Activated naive CD8-positive, alpha-beta T cell treated with anti-CD3 and anti-CD28 coated beads, Interleukin-2, amount 50 U/mL, for 24 hours (primary cell): ENCODE measurements around the gene AP1B1.

Source experiments
- ATAC-seq: fragments of 150-1000 bp; cut with Tn5 transposase; one replicate; pipeline ENCODE4 v1.10.0; 2021
- DNase-seq: peaks from one replicate; pipeline ENCODE4 v3.0.0; 2021
- H3K27ac Mint-ChIP-seq: one replicate; pipeline ENCODE4 v1.8.0; 2021; ENCODE audit warnings: mild to moderate bottlenecking, mixed read lengths
- H3K27me3 Mint-ChIP-seq: one replicate; pipeline ENCODE4 v1.8.0; 2021; ENCODE audit warnings: mixed read lengths
- H3K36me3 Mint-ChIP-seq: one replicate; pipeline ENCODE4 v1.8.0; 2021; ENCODE audit warnings: low read depth, mixed read lengths
- H3K4me1 Mint-ChIP-seq: one replicate; pipeline ENCODE4 v1.8.0; 2021; ENCODE audit warnings: mixed read lengths
- H3K4me3 Mint-ChIP-seq: one replicate; pipeline ENCODE4 v1.8.0; 2021; ENCODE audit warnings: mild to moderate bottlenecking, moderate library complexity, mixed read lengths
- H3K9me3 Mint-ChIP-seq: one replicate; pipeline ENCODE4 v1.8.0; 2021; ENCODE audit warnings: mixed read lengths

AP1B1 gene

DNA sequence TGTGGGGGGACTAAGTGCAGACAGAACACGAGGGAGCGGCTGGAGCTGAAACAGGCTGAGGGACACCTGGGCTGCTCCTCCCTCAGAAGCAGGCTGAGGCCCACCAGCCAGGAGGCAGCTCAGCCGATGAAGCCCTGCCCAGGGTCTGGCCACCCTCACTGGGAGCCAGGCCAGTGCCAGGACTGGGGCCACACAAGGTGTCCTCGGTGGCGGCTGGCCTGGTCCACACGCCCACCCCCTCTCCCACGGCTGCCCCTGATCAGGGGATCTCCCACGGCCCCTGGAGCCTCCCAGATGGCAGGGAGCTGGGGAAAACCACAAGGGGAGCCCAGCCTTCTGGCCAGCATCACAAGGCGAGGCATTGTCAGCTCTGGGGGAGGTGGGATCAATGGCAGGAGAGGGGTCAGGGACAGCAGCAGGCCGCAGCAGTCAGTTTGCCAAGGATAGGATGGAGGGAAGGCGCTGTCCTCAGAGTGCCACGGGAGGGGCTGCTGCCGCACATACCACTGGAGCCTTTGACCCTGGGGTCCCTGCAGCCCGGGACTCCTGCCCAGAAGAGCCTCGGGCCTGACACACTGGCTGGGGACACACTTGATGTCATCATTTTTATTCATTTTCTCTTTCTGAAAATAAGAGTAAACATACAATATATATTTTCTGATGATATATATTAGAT, 61.1 kb downstream of the AP1B1 start:
- ATAC-seq (no peak), DNase-seq (no peak)
- no peaks in the 10 kb centered on the region for H3K4me1 Mint-ChIP-seq
- no peaks in the 10 kb centered on the region for H3K27me3 Mint-ChIP-seq
- H3K4me3 Mint-ChIP-seq, result no peak overlapping the region
- H3K9me3 Mint-ChIP-seq, result no peaks in the 10 kb centered on the region
- H3K36me3 Mint-ChIP-seq, result peaks cover 7% of the 10 kb centered on the region
- no peak overlapping the region for H3K27ac Mint-ChIP-seq

- Mint-ChIP-seq H3K27me3 (no peaks in the 10 kb centered on the region), H3K4me1 (no peaks in the 10 kb centered on the region), H3K4me3 (no peak overlapping the region), H3K27ac (no peak overlapping the region), H3K9me3 (no peaks in the 10 kb centered on the region), H3K36me3 (peaks cover 7% of the 10 kb centered on the region)
- no peak for DNase-seq
- ATAC-seq, result no peak
These were observed 61.9 kb downstream of the AP1B1 start for GRCh38 chr22:29326481-29326880.

DNA sequence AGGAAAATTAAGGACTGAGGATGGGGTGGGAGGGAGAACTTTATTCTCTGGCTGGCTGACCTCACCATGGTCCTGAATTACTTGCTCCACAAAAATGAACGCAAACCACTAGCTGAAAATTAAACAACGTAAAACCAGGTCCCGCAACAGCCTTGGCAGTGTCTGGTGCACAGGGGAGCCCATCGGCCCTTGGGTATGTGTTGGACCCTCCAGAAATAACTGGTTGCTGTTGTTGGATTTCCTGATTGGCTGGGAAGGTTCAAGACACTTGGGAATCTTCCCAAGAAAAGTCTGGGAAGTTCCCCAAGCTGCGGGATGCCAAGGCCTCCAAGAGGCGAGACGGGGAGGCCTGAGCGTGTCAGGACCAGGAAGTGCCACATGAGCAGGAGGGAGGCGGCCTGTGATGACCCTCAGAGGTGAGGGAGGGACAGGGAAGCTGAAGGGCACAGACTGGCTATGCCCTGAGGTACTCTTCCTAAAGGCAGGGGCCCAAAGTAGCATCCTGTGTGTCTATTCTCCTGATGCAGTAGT, 62.5 kb downstream of the AP1B1 start:
- H3K4me1 Mint-ChIP-seq, result no peaks in the 10 kb centered on the region
- H3K4me3 Mint-ChIP-seq, result no peak overlapping the region
- peaks cover 7% of the 10 kb centered on the region for H3K36me3 Mint-ChIP-seq
- H3K27ac Mint-ChIP-seq, result no peak overlapping the region
- H3K27me3 Mint-ChIP-seq, result no peaks in the 10 kb centered on the region
- ATAC-seq, result no peak
- no peaks in the 10 kb centered on the region for H3K9me3 Mint-ChIP-seq
- no peak for DNase-seq

DNA sequence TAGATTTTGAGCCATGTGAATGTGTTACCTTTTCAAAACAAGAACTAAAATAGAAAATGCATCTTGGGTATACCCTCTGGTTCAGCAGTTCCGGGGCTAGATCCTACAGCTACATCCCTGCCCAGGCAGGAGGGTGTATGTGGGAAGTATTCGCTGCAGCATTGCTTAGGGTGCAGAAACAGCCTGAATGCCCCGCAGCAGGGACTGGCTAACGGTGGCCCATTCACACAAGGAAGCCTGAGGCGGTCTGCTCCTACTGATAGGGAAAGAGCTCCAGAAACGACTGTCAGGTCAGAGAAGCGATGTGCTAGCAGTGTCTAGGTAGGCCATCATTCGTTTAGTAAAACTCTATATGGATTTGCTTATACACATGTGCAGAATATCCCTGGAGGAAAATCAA, 63.0 kb downstream of the AP1B1 start:
- peaks cover 7% of the 10 kb centered on the region for H3K36me3 Mint-ChIP-seq

DNA sequence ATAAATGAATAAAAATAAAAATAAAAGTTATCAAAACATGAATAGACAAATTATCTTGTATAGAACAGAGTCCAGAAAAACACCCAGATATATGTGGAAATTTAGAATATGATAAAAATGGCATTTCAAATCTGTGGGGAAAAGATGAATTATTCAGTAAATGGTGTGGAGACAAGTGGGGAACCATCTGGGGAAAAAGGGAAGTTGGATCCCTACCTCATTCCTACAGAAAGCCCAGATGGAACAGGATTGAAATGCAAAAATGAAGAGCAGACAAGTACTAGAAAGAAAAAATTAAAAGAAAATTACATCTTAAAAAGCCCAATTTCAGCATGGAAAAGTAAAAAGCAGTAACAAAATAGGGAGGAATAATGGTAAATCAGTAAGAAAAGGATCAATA, 64.7 kb downstream of the AP1B1 start:
- Mint-ChIP-seq H3K36me3 (peaks cover 4% of the 10 kb centered on the region), H3K27ac (no peak overlapping the region), H3K27me3 (no peaks in the 10 kb centered on the region), H3K9me3 (no peaks in the 10 kb centered on the region), H3K4me3 (no peak overlapping the region), H3K4me1 (no peaks in the 10 kb centered on the region)
- ATAC-seq (no peak), DNase-seq (no peak)

More for the DNA sequence above, 63.0 kb downstream of the AP1B1 start:
- no peak overlapping the region for H3K4me3 Mint-ChIP-seq
- ATAC-seq, result no peak
- H3K27me3 Mint-ChIP-seq, result no peaks in the 10 kb centered on the region
- no peak for DNase-seq
- no peaks in the 10 kb centered on the region for H3K9me3 Mint-ChIP-seq
- no peaks in the 10 kb centered on the region for H3K4me1 Mint-ChIP-seq
- H3K27ac Mint-ChIP-seq, result no peak overlapping the region

GRCh38 chr22:29320546-29320945, 67.8 kb downstream of the AP1B1 start:
- ATAC-seq (no peak), DNase-seq (no peak)
- no peak overlapping the region for H3K4me3 Mint-ChIP-seq
- H3K36me3 Mint-ChIP-seq, result no peaks in the 10 kb centered on the region
- H3K27ac Mint-ChIP-seq, result no peak overlapping the region
- H3K27me3 Mint-ChIP-seq, result peaks cover 12% of the 10 kb centered on the region
- no peaks in the 10 kb centered on the region for H3K4me1 Mint-ChIP-seq
- H3K9me3 Mint-ChIP-seq, result no peaks in the 10 kb centered on the region

DNA sequence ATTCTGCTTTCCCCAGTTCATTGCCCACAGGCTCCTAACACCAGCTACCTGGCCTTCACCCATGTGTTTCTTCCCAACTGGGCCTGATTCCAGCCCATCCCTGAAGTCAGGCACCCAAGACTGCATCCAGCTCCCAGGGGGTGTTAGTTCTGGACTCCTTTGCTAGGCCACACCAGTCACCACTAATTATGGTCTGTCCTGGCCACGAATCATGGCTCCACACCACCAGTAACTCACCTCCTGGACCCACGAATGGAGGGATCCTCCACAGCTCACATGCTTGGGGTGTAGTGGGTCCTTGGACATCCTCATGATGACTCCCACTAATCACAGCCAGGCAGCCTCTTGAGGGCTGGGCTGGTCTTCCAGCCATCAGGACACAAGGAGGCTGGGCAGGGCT, 69.3 kb downstream of the AP1B1 start:
- DNase-seq, result no peak
- peaks cover 7% of the 10 kb centered on the region for H3K4me1 Mint-ChIP-seq
- no peak for ATAC-seq

DNA sequence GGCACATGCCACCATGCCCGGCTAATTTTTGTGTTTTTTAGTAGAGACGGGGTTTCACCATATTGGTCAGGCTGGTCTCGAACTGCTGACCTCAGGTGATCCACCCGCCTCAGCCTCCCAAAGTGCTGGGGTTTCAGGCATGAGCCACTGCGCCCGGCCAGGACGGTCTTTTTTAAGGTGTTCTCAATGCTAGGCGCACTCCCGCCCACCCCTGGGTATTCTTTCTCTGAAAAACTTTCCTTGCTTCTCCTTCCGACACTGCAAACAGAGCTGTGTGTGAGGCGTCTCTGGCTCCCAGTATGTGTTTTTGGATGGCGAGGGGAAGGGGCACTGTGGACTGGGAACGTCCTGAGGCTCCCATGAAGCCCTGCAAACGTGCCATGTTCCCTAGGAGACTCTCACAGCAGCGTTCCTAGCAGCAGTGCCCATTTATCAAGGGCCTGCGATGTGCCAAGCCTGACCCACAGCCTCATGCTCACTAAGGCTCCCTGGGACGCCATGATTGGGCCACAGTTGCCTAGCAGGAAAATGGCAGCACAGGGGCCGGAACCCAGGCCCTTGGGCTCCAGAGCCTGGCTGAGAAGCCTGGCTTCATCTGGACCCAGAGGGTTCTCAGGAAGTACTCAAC, 70.4 kb downstream of the AP1B1 start:
- DNase-seq, result no peak
- ATAC-seq, result no peak
- Mint-ChIP-seq H3K4me1 (peaks cover 16% of the 10 kb centered on the region), H3K27ac (no peak overlapping the region), H3K9me3 (no peaks in the 10 kb centered on the region), H3K36me3 (no peaks in the 10 kb centered on the region), H3K27me3 (peaks cover 30% of the 10 kb centered on the region), H3K4me3 (no peak overlapping the region)

More for the DNA sequence above, 69.3 kb downstream of the AP1B1 start:
- Mint-ChIP-seq H3K4me3 (no peak overlapping the region), H3K27me3 (peaks cover 19% of the 10 kb centered on the region), H3K27ac (no peak overlapping the region), H3K36me3 (no peaks in the 10 kb centered on the region), H3K9me3 (no peaks in the 10 kb centered on the region)

DNA sequence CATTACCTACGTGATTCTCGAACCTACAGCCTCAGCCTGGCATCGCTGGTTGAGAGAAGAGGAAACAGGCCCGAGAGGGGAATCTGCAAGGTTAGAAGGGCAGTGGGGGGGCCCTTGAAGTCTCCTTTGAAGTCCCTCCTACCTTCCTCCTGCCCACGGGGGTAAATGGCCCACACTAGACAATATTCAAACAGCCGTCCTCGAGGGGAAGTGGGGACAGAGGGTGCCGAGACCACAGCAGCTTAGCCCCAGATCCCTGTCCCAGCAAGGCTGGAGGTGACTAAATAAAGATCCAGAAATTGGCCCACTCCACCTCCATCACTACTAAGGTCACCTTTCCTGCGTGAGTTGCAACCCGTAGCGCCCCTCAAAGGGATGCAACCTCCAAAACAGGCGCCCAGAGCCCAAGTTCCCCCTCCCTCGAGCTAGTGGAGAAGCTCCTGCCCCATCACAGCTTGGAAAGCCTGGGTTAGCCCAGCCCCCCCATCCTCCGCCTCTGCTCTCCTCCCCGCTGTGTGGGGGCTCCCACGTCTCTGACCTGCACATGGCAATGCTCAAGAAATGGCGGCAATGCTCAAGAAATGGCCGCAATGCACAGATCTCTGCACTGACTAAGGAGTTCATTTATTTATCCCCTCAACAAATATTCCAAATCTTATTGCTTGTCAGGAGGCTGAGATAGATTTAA, 72.1 kb downstream of the AP1B1 start:
- Mint-ChIP-seq H3K9me3 (no peaks in the 10 kb centered on the region), H3K4me1 (peaks cover 19% of the 10 kb centered on the region), H3K36me3 (no peaks in the 10 kb centered on the region), H3K27ac (no peak overlapping the region), H3K27me3 (peaks cover 39% of the 10 kb centered on the region), H3K4me3 (no peak overlapping the region)
- DNase-seq, result no peak
- ATAC-seq, result no peak

DNA sequence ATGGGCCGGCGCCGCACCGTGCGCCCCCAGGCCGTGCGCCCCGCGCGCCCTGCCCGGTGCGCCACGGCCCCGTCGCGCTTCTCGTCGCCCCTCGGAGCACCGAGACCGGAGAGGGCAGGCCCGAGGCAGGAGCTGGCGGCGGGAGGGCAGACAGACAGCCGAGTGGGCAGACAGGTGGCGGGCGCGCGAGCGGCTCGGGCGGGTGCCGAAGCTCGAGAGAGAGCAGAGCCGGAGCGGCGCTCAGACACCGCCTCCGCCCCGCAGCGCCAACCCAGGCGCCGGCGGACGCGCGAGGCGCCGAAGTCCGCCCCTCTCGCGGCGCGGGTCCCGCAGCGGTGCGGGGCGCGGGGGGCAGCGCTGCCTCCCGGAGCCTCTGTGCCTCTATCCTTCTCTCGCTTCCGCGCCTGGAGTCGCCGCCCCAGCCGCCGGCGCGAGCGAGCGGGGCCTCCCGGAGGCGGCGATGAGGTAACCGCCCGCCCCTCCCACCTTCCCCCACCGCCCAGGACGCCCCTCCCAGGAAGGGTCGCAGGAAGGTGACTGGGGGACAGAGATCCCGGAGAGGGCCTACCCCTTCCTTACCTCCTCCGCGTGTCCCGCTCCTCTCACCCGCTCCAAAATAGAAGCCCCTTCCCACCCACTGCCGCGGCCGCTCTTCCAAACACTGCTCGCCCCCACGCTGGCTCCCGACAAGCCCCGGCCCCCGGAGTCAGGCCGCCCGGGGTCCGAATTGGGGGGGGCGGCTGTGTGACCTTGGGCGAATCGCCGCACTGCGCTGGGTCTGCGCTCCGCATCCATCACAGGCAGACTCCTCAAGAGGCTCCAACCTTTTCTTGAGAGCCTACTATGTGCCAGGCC, 72.9 kb downstream of the AP1B1 start, which contains the start of gene RASL10A:
TSS of gene RASL10A (minus strand) at position 412 of the 855 bp plus-strand sequence. CDS start 451 bp downstream, outside the sequence.
- no peak within 1 kb of the TSS for H3K27ac Mint-ChIP-seq
- DNase-seq (no peak), ATAC-seq (no peak)
- H3K4me3 Mint-ChIP-seq, result peak within 1 kb of the TSS; percentile 46
- H3K36me3 Mint-ChIP-seq, result no peaks in the 10 kb centered on the region
- no peaks in the 10 kb centered on the region for H3K9me3 Mint-ChIP-seq
- H3K27me3 Mint-ChIP-seq, result peaks cover 39% of the 10 kb centered on the region
- H3K4me1 Mint-ChIP-seq, result peaks cover 26% of the 10 kb centered on the region

GRCh38 chr22:29314537-29315285, 73.7 kb downstream of the AP1B1 start:
- Mint-ChIP-seq H3K36me3 (no peaks in the 10 kb centered on the region), H3K27ac (no peak overlapping the region), H3K4me1 (peaks cover 28% of the 10 kb centered on the region), H3K4me3 (peak overlapping the region; percentile 46), H3K27me3 (peaks cover 39% of the 10 kb centered on the region), H3K9me3 (no peaks in the 10 kb centered on the region)
- no peak for DNase-seq
- no peak for ATAC-seq

GRCh38 chr22:29313576-29314466, 74.5 kb downstream of the AP1B1 start:
- no peak overlapping the region for H3K27ac Mint-ChIP-seq
- H3K4me3 Mint-ChIP-seq, result peak overlapping the region; percentile 46
- ATAC-seq (no peak), DNase-seq (no peak)
- H3K27me3 Mint-ChIP-seq, result peaks cover 39% of the 10 kb centered on the region
- no peaks in the 10 kb centered on the region for H3K36me3 Mint-ChIP-seq
- H3K4me1 Mint-ChIP-seq, result peaks cover 31% of the 10 kb centered on the region
- no peaks in the 10 kb centered on the region for H3K9me3 Mint-ChIP-seq

- Mint-ChIP-seq H3K27ac (no peak overlapping the region), H3K36me3 (no peaks in the 10 kb centered on the region), H3K4me1 (peaks cover 35% of the 10 kb centered on the region), H3K9me3 (no peaks in the 10 kb centered on the region), H3K27me3 (peaks cover 39% of the 10 kb centered on the region), H3K4me3 (no peak overlapping the region)
- ATAC-seq (peak; percentile 8), DNase-seq (peak; percentile 40)
These were observed 75.2 kb downstream of the AP1B1 start for GRCh38 chr22:29313126-29313575.
